Activated naive CD4-positive, alpha-beta T cell treated with anti-CD3 and anti-CD28 coated beads for 36 hours (primary cell): Measurements from ENCODE around the gene TTC12. TPM values are rescaled to one million over a fixed set of nuclear protein-coding genes. Genes with fewer than 3 reads are reported as not detected.

Experiments used
- CTCF ChIA-PET: fragments of 350-600 bp; sonication (Branson Sonifier 250); formaldehyde crosslinking; loops from one replicate; lab custom pipeline; 2021; ENCODE audit warnings: antibody characterized with exemption; lab: Charles Lee
- DNase-seq: peaks from one replicate; pipeline ENCODE4 v3.0.0-alpha.2; 2020
- H3K27ac Mint-ChIP-seq: one replicate; pipeline ENCODE4 v1.8.0; 2021; ENCODE audit warnings: mild to moderate bottlenecking, mixed read lengths
- H3K27me3 Mint-ChIP-seq: one replicate; pipeline ENCODE4 v1.8.0; 2021; ENCODE audit warnings: low read depth, mixed read lengths
- H3K36me3 Mint-ChIP-seq: one replicate; pipeline ENCODE4 v1.8.0; 2021; ENCODE audit warnings: low read depth, mixed read lengths
- H3K4me1 Mint-ChIP-seq: one replicate; pipeline ENCODE4 v1.8.0; 2021; ENCODE audit warnings: low read depth, mixed read lengths
- H3K4me3 Mint-ChIP-seq: one replicate; pipeline ENCODE4 v1.8.0; 2021; ENCODE audit warnings: mild to moderate bottlenecking, moderate library complexity, mixed read lengths
- H3K9me3 Mint-ChIP-seq: one replicate; pipeline ENCODE4 v1.8.0; 2021; ENCODE audit warnings: mixed read lengths
- intact Hi-C: fragments of 100-400 bp; cut with micrococcal nuclease; formaldehyde crosslinking; loops from one replicate; pipeline ENCODE4 v1.15.1; 2023
- total RNA-seq, 2 experiments: library from RNA; stranded (reverse); gene quantifications; one replicate each; pipeline ENCODE4 v1.2.3, GENCODE V29; 2021

Gene TTC12
- total RNA-seq, 2 experiments from 2014 or later = 4.1 to 7.4 TPM

DNA sequence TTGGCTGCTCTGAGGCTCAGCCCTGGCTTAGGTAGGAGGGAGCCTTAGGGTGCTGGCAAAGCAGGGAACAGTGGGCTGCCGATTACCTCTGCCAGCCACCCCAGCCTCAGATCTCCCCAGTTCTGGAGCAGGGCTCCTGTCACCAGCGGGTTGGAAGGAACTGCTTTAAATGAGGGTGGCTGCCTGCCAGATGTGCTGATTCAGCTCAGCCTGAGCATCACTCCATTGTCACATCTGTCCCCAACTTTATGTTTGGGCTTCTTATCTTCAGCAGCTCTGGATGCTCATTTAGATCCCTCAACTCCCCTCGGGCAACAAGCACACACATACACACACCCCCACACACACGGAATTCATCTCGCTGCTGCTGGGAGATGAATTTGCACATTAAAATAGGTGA lies 56.3 kb downstream of the TTC12 start:
- intact Hi-C loops = no loop called here
- Mint-ChIP-seq H3K4me3 (no peak overlapping the region), H3K9me3 (no peaks in the 10 kb centered on the region), H3K36me3 (peaks cover 4% of the 10 kb centered on the region), H3K27me3 (no peaks in the 10 kb centered on the region), H3K27ac (no peak overlapping the region), H3K4me1 (peaks cover 9% of the 10 kb centered on the region)
- CTCF ChIA-PET = interaction anchor here (0.5 kb wide), 1 partner anchor 71 kb away, joined by 3 read pairs; no protein-coding TSS in a partner anchor
- DNase-seq = no peak

DNA sequence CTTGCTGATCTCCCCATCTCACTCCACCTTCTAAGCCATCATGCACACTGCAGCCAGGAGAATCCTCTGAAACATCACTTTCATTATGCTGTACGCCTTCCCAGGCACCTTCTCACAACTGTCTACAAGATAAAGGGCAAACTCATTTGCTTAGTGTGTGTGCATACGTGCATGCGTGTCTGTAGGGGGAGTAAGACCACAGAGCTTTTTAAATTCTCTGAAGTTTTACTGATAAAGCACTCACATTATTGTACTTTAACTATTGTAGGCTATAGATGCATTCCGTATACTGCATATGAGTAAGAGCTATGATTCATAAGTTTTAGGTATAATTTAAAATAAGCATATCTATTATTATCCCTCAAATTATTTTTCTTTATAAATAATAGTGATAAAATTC lies 57.9 kb downstream of the TTC12 start:
- Mint-ChIP-seq H3K4me1 (no peaks in the 10 kb centered on the region), H3K9me3 (no peaks in the 10 kb centered on the region), H3K27me3 (no peaks in the 10 kb centered on the region), H3K36me3 (peaks cover 4% of the 10 kb centered on the region), H3K4me3 (no peak overlapping the region), H3K27ac (no peak overlapping the region)
- CTCF ChIA-PET = no interaction called here
- intact Hi-C loops = no loop called here
- no peak for DNase-seq

- no peak overlapping the region for H3K27ac Mint-ChIP-seq
- no peak overlapping the region for H3K4me3 Mint-ChIP-seq
- intact Hi-C loops = no loop called here
- CTCF ChIA-PET = no interaction called here
- no peaks in the 10 kb centered on the region for H3K9me3 Mint-ChIP-seq
- DNase-seq = no peak
- H3K36me3 Mint-ChIP-seq = peaks cover 4% of the 10 kb centered on the region
- H3K4me1 Mint-ChIP-seq = no peaks in the 10 kb centered on the region
- H3K27me3 Mint-ChIP-seq = no peaks in the 10 kb centered on the region
Measured at GRCh38 chr11:113373306-113373705, 58.9 kb downstream of the TTC12 start.

DNA sequence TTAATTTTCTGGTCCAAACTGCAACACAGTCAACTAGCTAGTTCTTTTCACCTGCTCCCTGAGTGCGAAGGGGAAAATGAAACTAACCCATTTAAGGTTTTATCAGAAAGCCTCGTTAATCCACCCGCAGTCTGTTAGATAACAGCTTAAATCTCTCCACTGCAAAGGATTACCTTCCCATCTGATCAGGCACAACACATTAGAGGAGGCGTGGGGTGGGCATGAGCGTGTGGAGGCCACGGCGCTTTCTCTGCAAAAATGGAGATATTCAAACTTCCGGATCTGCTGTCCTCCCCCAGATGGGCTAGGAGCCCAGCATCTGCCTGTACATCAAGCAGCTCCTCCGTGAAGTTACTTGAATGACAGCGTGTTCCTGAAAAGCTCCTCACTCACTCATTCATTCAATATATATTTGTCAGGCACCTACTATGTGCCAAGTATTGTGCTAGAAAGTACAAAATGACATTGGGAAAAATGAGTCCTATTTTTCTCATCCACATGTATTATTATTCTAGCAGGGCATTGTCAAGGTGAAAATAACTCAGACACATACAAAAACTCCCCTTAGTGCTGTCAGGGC lies 59.7 kb downstream of the TTC12 start:
- H3K9me3 Mint-ChIP-seq = no peaks in the 10 kb centered on the region
- H3K27ac Mint-ChIP-seq = no peak overlapping the region
- intact Hi-C loops = no loop called here
- CTCF ChIA-PET = interaction anchor here (0.6 kb wide), 1 partner anchor 15 kb away, joined by 3 read pairs; no protein-coding TSS in a partner anchor
- H3K4me3 Mint-ChIP-seq = no peak overlapping the region
- no peaks in the 10 kb centered on the region for H3K4me1 Mint-ChIP-seq
- no peak for DNase-seq
- H3K36me3 Mint-ChIP-seq = peaks cover 4% of the 10 kb centered on the region
- no peaks in the 10 kb centered on the region for H3K27me3 Mint-ChIP-seq

- Mint-ChIP-seq H3K27ac (no peak overlapping the region), H3K27me3 (no peaks in the 10 kb centered on the region), H3K4me1 (no peaks in the 10 kb centered on the region), H3K9me3 (no peaks in the 10 kb centered on the region), H3K4me3 (no peak overlapping the region), H3K36me3 (peaks cover 12% of the 10 kb centered on the region)
- CTCF ChIA-PET = no interaction called here
- intact Hi-C loops = no loop called here
- DNase-seq = no peak
Measured at GRCh38 chr11:113375402-113375801, 61.0 kb downstream of the TTC12 start.

DNA sequence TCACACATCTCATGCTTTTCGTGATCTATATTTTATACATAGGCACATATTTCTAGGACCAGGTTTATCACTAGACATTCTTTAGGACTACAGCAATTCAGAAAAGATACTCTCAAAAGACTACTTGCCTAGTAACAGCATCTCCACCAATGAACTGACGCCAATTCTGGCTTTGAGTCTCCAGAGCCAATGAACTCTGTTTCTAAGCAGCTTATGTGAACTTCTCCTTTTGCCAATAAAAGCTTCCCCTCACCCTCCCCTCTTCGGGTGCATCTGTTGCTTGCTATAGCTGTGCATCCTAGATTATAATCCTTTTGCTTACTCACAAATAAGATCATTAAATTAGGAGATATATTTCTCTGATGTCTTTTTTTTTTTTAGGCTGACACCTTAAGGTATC lies 61.8 kb downstream of the TTC12 start:
- intact Hi-C loops = no loop called here
- Mint-ChIP-seq H3K4me3 (no peak overlapping the region), H3K36me3 (peaks cover 17% of the 10 kb centered on the region), H3K27me3 (no peaks in the 10 kb centered on the region), H3K27ac (no peak overlapping the region), H3K9me3 (no peaks in the 10 kb centered on the region), H3K4me1 (no peaks in the 10 kb centered on the region)
- CTCF ChIA-PET = no interaction called here
- DNase-seq = no peak

GRCh38 chr11:113377681-113378412 lies 63.5 kb downstream of the TTC12 start:
- CTCF ChIA-PET = no interaction called here
- peaks cover 17% of the 10 kb centered on the region for H3K36me3 Mint-ChIP-seq
- H3K4me3 Mint-ChIP-seq = no peak overlapping the region
- H3K4me1 Mint-ChIP-seq = no peaks in the 10 kb centered on the region
- H3K9me3 Mint-ChIP-seq = no peaks in the 10 kb centered on the region
- no peaks in the 10 kb centered on the region for H3K27me3 Mint-ChIP-seq
- intact Hi-C loops = no loop called here
- no peak for DNase-seq
- H3K27ac Mint-ChIP-seq = no peak overlapping the region

- Mint-ChIP-seq H3K36me3 (peaks cover 17% of the 10 kb centered on the region), H3K9me3 (no peaks in the 10 kb centered on the region), H3K27me3 (no peaks in the 10 kb centered on the region), H3K4me1 (no peaks in the 10 kb centered on the region), H3K27ac (no peak overlapping the region), H3K4me3 (no peak overlapping the region)
- CTCF ChIA-PET = no interaction called here
- no peak for DNase-seq
- intact Hi-C loops = no loop called here
Measured at GRCh38 chr11:113378692-113379091, 64.3 kb downstream of the TTC12 start.

- no peaks in the 10 kb centered on the region for H3K4me1 Mint-ChIP-seq
- no peak overlapping the region for H3K4me3 Mint-ChIP-seq
- no peak overlapping the region for H3K27ac Mint-ChIP-seq
- peaks cover 3% of the 10 kb centered on the region for H3K27me3 Mint-ChIP-seq
- CTCF ChIA-PET = interaction anchor here (0.6 kb wide), 1 partner anchor 36 kb away, joined by 4 read pairs; no protein-coding TSS in a partner anchor
- no peaks in the 10 kb centered on the region for H3K9me3 Mint-ChIP-seq
- intact Hi-C loops = no loop called here
- no peak for DNase-seq
- peaks cover 17% of the 10 kb centered on the region for H3K36me3 Mint-ChIP-seq
Measured at GRCh38 chr11:113382121-113382520, 67.7 kb downstream of the TTC12 start.

- CTCF ChIA-PET = no interaction called here
- H3K9me3 Mint-ChIP-seq = no peaks in the 10 kb centered on the region
- no peak for DNase-seq
- peaks cover 12% of the 10 kb centered on the region for H3K36me3 Mint-ChIP-seq
- peaks cover 6% of the 10 kb centered on the region for H3K27me3 Mint-ChIP-seq
- no peak overlapping the region for H3K27ac Mint-ChIP-seq
- no peaks in the 10 kb centered on the region for H3K4me1 Mint-ChIP-seq
- intact Hi-C loops = no loop called here
- no peak overlapping the region for H3K4me3 Mint-ChIP-seq
Measured at GRCh38 chr11:113384551-113384950, 70.2 kb downstream of the TTC12 start.

GRCh38 chr11:113385749-113386148 lies 71.4 kb downstream of the TTC12 start:
- H3K4me3 Mint-ChIP-seq = no peak overlapping the region
- peaks cover 3% of the 10 kb centered on the region for H3K36me3 Mint-ChIP-seq
- peaks cover 6% of the 10 kb centered on the region for H3K27me3 Mint-ChIP-seq
- no peaks in the 10 kb centered on the region for H3K4me1 Mint-ChIP-seq
- CTCF ChIA-PET = no interaction called here
- no peak overlapping the region for H3K27ac Mint-ChIP-seq
- H3K9me3 Mint-ChIP-seq = no peaks in the 10 kb centered on the region
- no peak for DNase-seq
- intact Hi-C loops = no loop called here

- H3K4me1 Mint-ChIP-seq = no peaks in the 10 kb centered on the region
- peaks cover 6% of the 10 kb centered on the region for H3K27me3 Mint-ChIP-seq
- DNase-seq = no peak
- no peaks in the 10 kb centered on the region for H3K9me3 Mint-ChIP-seq
- no peak overlapping the region for H3K4me3 Mint-ChIP-seq
- H3K36me3 Mint-ChIP-seq = no peaks in the 10 kb centered on the region
- intact Hi-C loops = no loop called here
- H3K27ac Mint-ChIP-seq = no peak overlapping the region
- CTCF ChIA-PET = no interaction called here
Measured at GRCh38 chr11:113386866-113387265, 72.5 kb downstream of the TTC12 start.

DNA sequence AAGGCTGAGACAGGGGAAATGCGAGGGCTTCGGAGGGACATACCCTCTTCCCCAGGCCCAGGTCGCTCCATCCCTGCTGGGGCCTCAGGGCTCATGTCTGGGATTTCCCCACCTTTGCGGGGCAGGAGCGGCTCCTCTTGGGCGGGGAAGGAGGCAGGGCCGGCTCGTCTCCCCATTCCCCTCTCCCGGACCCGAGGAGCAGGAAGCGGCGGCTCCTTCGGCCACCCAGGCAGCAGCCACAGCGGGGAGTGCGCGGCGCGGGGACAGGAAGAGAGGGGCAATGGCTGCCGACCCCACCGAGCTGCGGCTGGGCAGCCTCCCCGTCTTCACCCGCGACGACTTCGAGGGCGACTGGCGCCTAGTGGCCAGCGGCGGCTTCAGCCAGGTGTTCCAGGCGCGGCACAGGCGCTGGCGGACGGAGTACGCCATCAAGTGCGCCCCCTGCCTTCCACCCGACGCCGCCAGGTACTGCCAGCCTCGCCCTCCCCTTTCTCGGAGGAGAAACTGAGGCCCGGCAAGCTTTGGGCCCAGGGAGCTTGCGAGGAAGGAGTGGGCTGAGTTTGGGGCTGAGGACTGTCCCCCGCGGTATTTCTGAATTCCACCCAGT lies 73.3 kb downstream of the TTC12 start, which contains the start of gene ANKK1:
ANKK1 (plus strand) TSS at position 175 of the 607 bp plus-strand sequence; CDS start at position 281, 106 bp downstream.
- CTCF ChIA-PET = no interaction called here
- Mint-ChIP-seq H3K36me3 (no peaks in the 10 kb centered on the region), H3K27me3 (peaks cover 6% of the 10 kb centered on the region), H3K4me3 (no peak within 1 kb of the TSS), H3K9me3 (no peaks in the 10 kb centered on the region), H3K4me1 (no peaks in the 10 kb centered on the region), H3K27ac (no peak within 1 kb of the TSS)
- no peak for DNase-seq
- intact Hi-C loops = no loop called here
